ENCODE measurements around the gene CD84.
A peak's percentile ranks its signal among the peaks of the same experiment; 100 is the strongest.
"Not testable (repeated sequence)": the region's sequence is repeated elsewhere in the genome, so short reads cannot be mapped to it uniquely, and the experiment has no call there.

The CD84 gene

GRCh38 chr1:160576390-160576789 lies 2.9 kb downstream of the CD84 start:
- Histone ChIP-seq H3K27me3 (no peaks in the 10 kb centered on the region), H3K4me2 (peak overlapping the region in 4 of 11 experiments; percentile 69 to 97 (median 83); a peak in 6 of 22 replicates), H3K4me3 (peak overlapping the region in 1 of 10 experiments; percentile 52; a peak in 1 of 20 replicates), H3K27ac (peak overlapping the region in 2 of 11 experiments; percentile 80 to 81; a peak in 2 of 22 replicates), H3K9ac (no peak overlapping the region), H4K20me1 (no peaks in the 10 kb centered on the region), H3K4me1 (peaks cover 32 to 91% (median 39%) of the 10 kb centered on the region in 10 experiments), H3K36me3 (peaks cover 0 to 4% (median 0%) of the 10 kb centered on the region in 11 experiments; a peak in 1 of 22 replicates), H3K9me3 (replicated peaks in 1 of 11) (peaks cover 0 to 23% (median 8%) of the 10 kb centered on the region in 11 experiments; a peak in 12 of 22 replicates)
- no peak for TF ChIP-seq Cebpa-rat (IDR thresholded peaks at IDR 0.05)

- Histone ChIP-seq H3K27ac (peak overlapping the region in 5 of 11 experiments; percentile 39 to 81 (median 76); a peak in 10 of 22 replicates), H3K4me3 (peak overlapping the region in 3 of 10 experiments; percentile 11 to 20 (median 18); a peak in 2 of 20 replicates), H3K4me1 (peaks cover 29 to 96% (median 40%) of the 10 kb centered on the region in 10 experiments), H3K4me2 (peak overlapping the region; percentile 34 to 97 (median 58)), H3K27me3 (no peaks in the 10 kb centered on the region), H3K36me3 (peaks cover 0 to 4% (median 0%) of the 10 kb centered on the region in 11 experiments; a peak in 1 of 22 replicates), H3K9ac (peak overlapping the region in 4 of 11 experiments; percentile 41 to 61 (median 54); a peak in 6 of 22 replicates), H3K9me3 (replicated peaks in 1 of 11) (peaks cover 0 to 35% (median 16%) of the 10 kb centered on the region in 11 experiments; a peak in 13 of 22 replicates), H4K20me1 (no peaks in the 10 kb centered on the region)
- no peak for TF ChIP-seq Cebpa-rat (IDR thresholded peaks at IDR 0.05)
Measured at GRCh38 chr1:160575112-160575664, 4.1 kb downstream of the CD84 start.

- Histone ChIP-seq H4K20me1 (no peaks in the 10 kb centered on the region), H3K27ac (peak overlapping the region in 2 of 11 experiments; percentile 6 to 20; a peak in 2 of 22 replicates), H3K4me2 (peak overlapping the region in 5 of 11 experiments; percentile 6 to 97 (median 71); a peak in 9 of 22 replicates), H3K36me3 (peaks cover 0 to 4% (median 0%) of the 10 kb centered on the region in 11 experiments; a peak in 1 of 22 replicates), H3K4me1 (peaks cover 56 to 100% (median 63%) of the 10 kb centered on the region in 10 experiments), H3K9me3 (replicated peaks in 1 of 11) (peaks cover 0 to 30% (median 13%) of the 10 kb centered on the region in 11 experiments; a peak in 10 of 22 replicates), H3K4me3 (no peak overlapping the region), H3K27me3 (no peaks in the 10 kb centered on the region), H3K9ac (no peak overlapping the region)
- no peak for TF ChIP-seq Cebpa-rat (IDR thresholded peaks at IDR 0.05)
Measured at GRCh38 chr1:160570840-160571239, 8.5 kb downstream of the CD84 start.

- Histone ChIP-seq H4K20me1 (no peaks in the 10 kb centered on the region), H3K4me2 (peak overlapping the region in 8 of 11 experiments; percentile 4 to 97 (median 72); a peak in 14 of 22 replicates), H3K27me3 (no peaks in the 10 kb centered on the region), H3K36me3 (peaks cover 0 to 4% (median 0%) of the 10 kb centered on the region in 11 experiments; a peak in 1 of 22 replicates), H3K9ac (no peak overlapping the region), H3K4me3 (no peak overlapping the region), H3K4me1 (peaks cover 59 to 100% (median 63%) of the 10 kb centered on the region in 10 experiments), H3K9me3 (replicated peaks in 1 of 11) (peaks cover 0 to 30% (median 13%) of the 10 kb centered on the region in 11 experiments; a peak in 10 of 22 replicates), H3K27ac (no peak overlapping the region)
- TF ChIP-seq Cebpa-rat (IDR thresholded peaks at IDR 0.05), result no peak
Measured at GRCh38 chr1:160569806-160570205, 9.5 kb downstream of the CD84 start.

- peak overlapping the region in 5 of 11 experiments; percentile 12 to 42 (median 16); a peak in 5 of 22 replicates for H3K9ac ChIP-seq
- peaks cover 5 to 38% (median 19%) of the 10 kb centered on the region in 11 experiments for H3K9me3 ChIP-seq (replicated peaks in 1 of 11)
- H3K36me3 ChIP-seq, result peaks cover 0 to 13% (median 0%) of the 10 kb centered on the region in 11 experiments; a peak in 3 of 22 replicates
- H3K4me3 ChIP-seq, result peak overlapping the region in 2 of 10 experiments; percentile 12 to 23; a peak in 1 of 20 replicates
- peaks cover 60 to 91% (median 62%) of the 10 kb centered on the region in 10 experiments for H3K4me1 ChIP-seq
- TF ChIP-seq Cebpa-rat (IDR thresholded peaks at IDR 0.05), result no peak
- no peaks in the 10 kb centered on the region for H4K20me1 ChIP-seq
- no peaks in the 10 kb centered on the region for H3K27me3 ChIP-seq
- H3K27ac ChIP-seq, result peak overlapping the region in 6 of 11 experiments; percentile 2 to 61 (median 47); a peak in 9 of 22 replicates
- peak overlapping the region; percentile 73 to 97 (median 85) for H3K4me2 ChIP-seq
Measured at GRCh38 chr1:160567858-160568682, 11.2 kb downstream of the CD84 start.

- peak overlapping the region in 5 of 11 experiments; percentile 27 to 61 (median 52); a peak in 5 of 22 replicates for H3K27ac ChIP-seq
- no peak for TF ChIP-seq Cebpa-rat (IDR thresholded peaks at IDR 0.05)
- no peak overlapping the region for H3K4me3 ChIP-seq
- H4K20me1 ChIP-seq, result no peaks in the 10 kb centered on the region
- H3K9me3 ChIP-seq (replicated peaks in 1 of 11), result peaks cover 13 to 45% (median 26%) of the 10 kb centered on the region in 11 experiments
- no peaks in the 10 kb centered on the region for H3K27me3 ChIP-seq
- no peak overlapping the region for H3K9ac ChIP-seq
- H3K4me1 ChIP-seq, result peaks cover 60 to 83% (median 62%) of the 10 kb centered on the region in 10 experiments
- peaks cover 0 to 18% (median 0%) of the 10 kb centered on the region in 11 experiments; a peak in 3 of 22 replicates for H3K36me3 ChIP-seq
- peak overlapping the region; percentile 73 to 97 (median 85) for H3K4me2 ChIP-seq
Measured at GRCh38 chr1:160567341-160567740, 12.0 kb downstream of the CD84 start.

GRCh38 chr1:160565564-160565963 lies 13.7 kb downstream of the CD84 start:
- Histone ChIP-seq H3K27me3 (no peaks in the 10 kb centered on the region), H3K4me1 (peaks cover 54 to 66% (median 61%) of the 10 kb centered on the region in 10 experiments), H3K9ac (peak overlapping the region; percentile 10 to 60 (median 50); a peak in 14 of 22 replicates), H3K36me3 (peaks cover 0 to 13% (median 0%) of the 10 kb centered on the region in 11 experiments; a peak in 3 of 22 replicates), H3K27ac (peak overlapping the region; percentile 43 to 79 (median 59); a peak in 21 of 22 replicates), H3K9me3 (replicated peaks in 1 of 11) (peaks cover 30 to 45% (median 34%) of the 10 kb centered on the region in 11 experiments), H4K20me1 (no peaks in the 10 kb centered on the region), H3K4me2 (peak overlapping the region; percentile 73 to 97 (median 83)), H3K4me3 (peak overlapping the region; percentile 28 to 49 (median 41); a peak in 13 of 20 replicates)
- no peak for TF ChIP-seq Cebpa-rat (IDR thresholded peaks at IDR 0.05)

GRCh38 chr1:160563230-160563629 lies 16.1 kb downstream of the CD84 start:
- Histone ChIP-seq H3K4me1 (peaks cover 38 to 50% (median 40%) of the 10 kb centered on the region in 10 experiments), H3K36me3 (peaks cover 0 to 17% (median 0%) of the 10 kb centered on the region in 11 experiments; a peak in 5 of 22 replicates), H3K9me3 (replicated peaks in 1 of 11) (peaks cover 53 to 64% (median 56%) of the 10 kb centered on the region in 11 experiments)
- not testable (repeated sequence) for H3K4me3 ChIP-seq, H3K4me2 ChIP-seq, H3K9ac ChIP-seq, H3K27ac ChIP-seq, H3K27me3 ChIP-seq, H4K20me1 ChIP-seq

- not testable (repeated sequence) for H3K27me3 ChIP-seq, H4K20me1 ChIP-seq, H3K4me2 ChIP-seq, H3K27ac ChIP-seq, H3K9ac ChIP-seq, H3K4me3 ChIP-seq
- peaks cover 57 to 69% (median 61%) of the 10 kb centered on the region in 11 experiments for H3K9me3 ChIP-seq (replicated peaks in 1 of 11)
- H3K36me3 ChIP-seq, result peaks cover 0 to 17% (median 0%) of the 10 kb centered on the region in 11 experiments; a peak in 6 of 22 replicates
- peaks cover 33 to 46% (median 36%) of the 10 kb centered on the region in 10 experiments for H3K4me1 ChIP-seq
Measured at GRCh38 chr1:160562745-160563144, 16.6 kb downstream of the CD84 start.

Data from BLaER1 treated with 17β-estradiol and CSF1 and Interleukin-3, amounts not matched to agents 10 nM and 100 nM (cell line).